Glutamatergic neuron (in vitro differentiated cells): ENCODE measurements around the gene ANO10. TPM values are rescaled to one million over a fixed set of nuclear protein-coding genes. Genes with fewer than 3 reads are reported as not detected.
"Not testable (repeated sequence)": the region's sequence is repeated elsewhere in the genome, so short reads cannot be mapped to it uniquely, and the experiment has no call there.

Experiments used
- DNase-seq: peaks from one replicate; pipeline ENCODE4 v3.0.0; 2022
- H3K27ac Mint-ChIP-seq: one replicate; pipeline ENCODE4 v1.8.0; 2020; ENCODE audit warnings: mild to moderate bottlenecking, mixed read lengths, inconsistent platforms; ENCODE audit not compliant: unreplicated experiment
- H3K27me3 Mint-ChIP-seq: one replicate; pipeline ENCODE4 v1.8.0; 2020; ENCODE audit warnings: mild to moderate bottlenecking, moderate library complexity, mixed read lengths, inconsistent platforms; ENCODE audit not compliant: unreplicated experiment
- H3K36me3 Mint-ChIP-seq: one replicate; pipeline ENCODE4 v1.8.0; 2020; ENCODE audit warnings: mild to moderate bottlenecking, mixed read lengths, inconsistent platforms; ENCODE audit not compliant: unreplicated experiment
- H3K4me1 Mint-ChIP-seq: one replicate; pipeline ENCODE4 v1.8.0; 2020; ENCODE audit warnings: mild to moderate bottlenecking, low read depth, mixed read lengths, inconsistent platforms; ENCODE audit not compliant: unreplicated experiment
- H3K4me3 Mint-ChIP-seq: one replicate; pipeline ENCODE4 v1.8.0; 2020; ENCODE audit warnings: mild to moderate bottlenecking, mixed read lengths, inconsistent platforms; ENCODE audit not compliant: unreplicated experiment
- H3K9me3 Mint-ChIP-seq: one replicate; pipeline ENCODE4 v1.8.0; 2020; ENCODE audit warnings: mild to moderate bottlenecking, moderate library complexity, mixed read lengths, inconsistent platforms; ENCODE audit not compliant: unreplicated experiment
- CTCF ChIP-seq: fragments of 200-600 bp; sonication (generic); IDR thresholded peaks from one replicate; pipeline ENCODE4 v1.5.0; 2021; ENCODE audit not compliant: partially characterized antibody, unreplicated experiment
- total RNA-seq: library from RNA; stranded (reverse); fragmentation: NEBNext Ultra II Directional; extraction: Animal tissue kit (Norgen Biotek cat#: 25700); gene quantifications from one replicate; pipeline ENCODE4 v1.2.1, GENCODE V29; 2021; ENCODE audit not compliant: unreplicated experiment

ANO10 gene
- total RNA-seq, 1 donor from 2014 or later = 44.9 TPM

GRCh38 chr3:43606284-43606683 is 15.5 kb downstream of the ANO10 start:
- H3K4me1 Mint-ChIP-seq = no peaks in the 10 kb centered on the region
- H3K36me3 Mint-ChIP-seq = no peaks in the 10 kb centered on the region
- no peak for DNase-seq
- H3K27me3 Mint-ChIP-seq = no peaks in the 10 kb centered on the region
- no peak for TF ChIP-seq CTCF
- H3K27ac Mint-ChIP-seq = no peak overlapping the region
- H3K4me3 Mint-ChIP-seq = no peak overlapping the region
- no peaks in the 10 kb centered on the region for H3K9me3 Mint-ChIP-seq

GRCh38 chr3:43599959-43600358 is 21.9 kb downstream of the ANO10 start:
- not testable (repeated sequence) for DNase-seq, H3K9me3 Mint-ChIP-seq, H3K27ac Mint-ChIP-seq, H3K4me1 Mint-ChIP-seq, H3K36me3 Mint-ChIP-seq, H3K4me3 Mint-ChIP-seq, H3K27me3 Mint-ChIP-seq

DNA sequence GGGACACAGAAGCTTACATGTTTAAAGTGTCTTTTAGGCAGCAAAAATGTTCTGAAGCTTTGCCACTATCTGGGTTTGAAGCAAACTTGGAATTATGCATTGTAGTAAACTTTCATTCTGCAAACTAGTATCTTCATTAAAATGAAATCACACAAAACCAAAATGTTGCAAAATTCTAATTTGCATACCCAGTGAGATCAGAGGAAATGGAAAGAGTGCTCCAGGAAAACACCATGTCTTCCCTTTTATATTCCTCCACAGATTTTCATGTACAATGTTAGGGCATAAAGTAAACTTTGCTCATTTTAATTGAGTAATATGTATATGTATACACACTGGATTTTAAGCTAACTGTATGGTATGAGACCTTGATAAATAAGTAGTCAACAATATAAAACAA is 23.9 kb downstream of the ANO10 start:
- Mint-ChIP-seq H3K27me3 (no peaks in the 10 kb centered on the region), H3K27ac (no peak overlapping the region), H3K9me3 (peaks cover 4% of the 10 kb centered on the region), H3K36me3 (peaks cover 22% of the 10 kb centered on the region), H3K4me3 (no peak overlapping the region), H3K4me1 (no peaks in the 10 kb centered on the region)
- no peak for TF ChIP-seq CTCF
- DNase-seq = no peak

DNA sequence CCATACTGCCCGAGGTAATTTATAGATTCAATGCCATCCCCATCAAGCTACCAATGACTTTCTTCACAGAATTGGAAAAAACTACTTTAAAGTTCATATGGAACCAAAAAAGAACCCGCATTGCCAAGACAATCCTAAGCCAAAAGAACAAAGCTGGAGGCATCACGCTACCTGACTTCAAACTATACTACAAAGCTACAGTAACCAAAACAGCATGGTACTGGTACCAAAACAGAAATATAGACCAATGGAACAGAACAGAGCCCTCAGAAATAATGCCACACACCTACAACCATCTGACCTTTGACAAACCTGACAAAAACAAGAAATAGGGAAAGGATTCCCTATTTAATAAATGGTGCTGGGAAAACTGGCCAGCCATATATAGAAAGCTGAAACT is 25.6 kb downstream of the ANO10 start:
- peaks cover 33% of the 10 kb centered on the region for H3K36me3 Mint-ChIP-seq
- not testable (repeated sequence) for DNase-seq, H3K27me3 Mint-ChIP-seq, H3K4me1 Mint-ChIP-seq, H3K27ac Mint-ChIP-seq, H3K9me3 Mint-ChIP-seq, H3K4me3 Mint-ChIP-seq

DNA sequence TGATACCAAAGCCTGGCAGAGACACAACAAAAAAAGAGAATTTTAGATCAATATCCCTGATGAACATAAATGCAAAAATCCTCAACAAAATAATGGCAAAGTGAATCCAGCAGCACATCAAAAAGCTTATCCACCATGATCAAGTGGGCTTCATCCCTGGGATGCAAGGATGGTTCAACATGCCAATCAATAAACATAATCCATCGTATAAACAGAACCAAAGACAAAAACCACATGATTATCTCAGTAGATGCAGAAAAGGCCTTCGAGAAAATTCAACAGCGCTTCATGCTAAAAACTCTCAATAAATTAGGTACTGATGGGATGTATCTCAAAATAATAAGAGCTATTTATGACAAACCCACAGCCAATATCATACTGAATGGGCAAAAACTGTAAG is 26.5 kb downstream of the ANO10 start:
- DNase-seq, H3K9me3 Mint-ChIP-seq, H3K4me3 Mint-ChIP-seq, H3K4me1 Mint-ChIP-seq, H3K27me3 Mint-ChIP-seq, H3K27ac Mint-ChIP-seq: not testable (repeated sequence)
- H3K36me3 Mint-ChIP-seq = peaks cover 42% of the 10 kb centered on the region

DNA sequence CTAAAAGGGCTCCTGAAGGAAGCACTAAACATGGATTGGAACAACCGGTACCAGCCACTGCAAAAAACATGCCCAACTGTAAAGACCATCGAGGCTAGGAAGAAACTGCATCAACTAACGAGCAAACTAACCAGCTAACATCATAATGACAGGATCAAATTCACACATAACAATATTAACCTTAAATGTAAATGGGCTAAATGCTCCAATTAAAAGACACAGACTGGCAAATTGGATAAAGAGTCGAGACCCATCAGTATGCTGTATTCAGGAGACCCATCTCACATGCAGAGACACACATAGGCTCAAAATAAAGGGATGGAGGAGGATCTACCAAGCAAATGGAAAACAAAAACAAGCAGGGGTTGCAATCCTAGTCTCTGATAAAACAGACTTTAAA is 28.2 kb downstream of the ANO10 start:
- DNase-seq, H3K27me3 Mint-ChIP-seq, H3K27ac Mint-ChIP-seq, H3K4me1 Mint-ChIP-seq, H3K4me3 Mint-ChIP-seq, H3K9me3 Mint-ChIP-seq: not testable (repeated sequence)
- peaks cover 45% of the 10 kb centered on the region for H3K36me3 Mint-ChIP-seq

GRCh38 chr3:43591866-43592265 is 29.9 kb downstream of the ANO10 start:
- not testable (repeated sequence) for H3K27me3 Mint-ChIP-seq, DNase-seq, H3K4me3 Mint-ChIP-seq, H3K4me1 Mint-ChIP-seq, H3K27ac Mint-ChIP-seq, H3K9me3 Mint-ChIP-seq
- H3K36me3 Mint-ChIP-seq = peaks cover 45% of the 10 kb centered on the region

DNA sequence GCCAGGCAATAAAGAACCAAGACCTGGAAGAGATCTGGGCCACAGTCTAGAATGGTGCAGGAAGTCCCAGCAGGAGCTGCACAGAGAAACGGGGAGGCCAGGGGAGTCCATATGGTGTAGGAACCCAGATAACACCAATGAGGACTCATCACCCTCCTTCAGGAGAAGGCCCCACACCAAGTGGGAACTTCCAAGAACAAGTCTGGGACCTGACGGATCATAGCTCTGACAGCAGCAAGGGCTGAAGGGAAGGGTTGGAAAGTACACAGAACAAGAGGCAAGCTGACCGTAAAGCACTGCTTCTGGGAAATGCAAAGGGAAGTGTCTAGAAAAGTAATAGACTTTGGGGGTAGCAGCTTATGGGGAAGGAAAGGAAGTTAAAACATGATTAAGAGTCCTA is 34.5 kb downstream of the ANO10 start:
- no peak overlapping the region for H3K27ac Mint-ChIP-seq
- H3K36me3 Mint-ChIP-seq = peaks cover 16% of the 10 kb centered on the region
- no peak overlapping the region for H3K4me3 Mint-ChIP-seq
- TF ChIP-seq CTCF = no peak
- peaks cover 5% of the 10 kb centered on the region for H3K9me3 Mint-ChIP-seq
- H3K27me3 Mint-ChIP-seq = peaks cover 2% of the 10 kb centered on the region
- DNase-seq = no peak
- no peaks in the 10 kb centered on the region for H3K4me1 Mint-ChIP-seq
